ENCODE results near the gene KCTD17. TPM values are rescaled to one million over a fixed set of nuclear protein-coding genes. Genes with fewer than 3 reads are reported as not detected.

The KCTD17 gene
- total RNA-seq, 1 donor from 2014 or later, result 17.5 TPM

DNA sequence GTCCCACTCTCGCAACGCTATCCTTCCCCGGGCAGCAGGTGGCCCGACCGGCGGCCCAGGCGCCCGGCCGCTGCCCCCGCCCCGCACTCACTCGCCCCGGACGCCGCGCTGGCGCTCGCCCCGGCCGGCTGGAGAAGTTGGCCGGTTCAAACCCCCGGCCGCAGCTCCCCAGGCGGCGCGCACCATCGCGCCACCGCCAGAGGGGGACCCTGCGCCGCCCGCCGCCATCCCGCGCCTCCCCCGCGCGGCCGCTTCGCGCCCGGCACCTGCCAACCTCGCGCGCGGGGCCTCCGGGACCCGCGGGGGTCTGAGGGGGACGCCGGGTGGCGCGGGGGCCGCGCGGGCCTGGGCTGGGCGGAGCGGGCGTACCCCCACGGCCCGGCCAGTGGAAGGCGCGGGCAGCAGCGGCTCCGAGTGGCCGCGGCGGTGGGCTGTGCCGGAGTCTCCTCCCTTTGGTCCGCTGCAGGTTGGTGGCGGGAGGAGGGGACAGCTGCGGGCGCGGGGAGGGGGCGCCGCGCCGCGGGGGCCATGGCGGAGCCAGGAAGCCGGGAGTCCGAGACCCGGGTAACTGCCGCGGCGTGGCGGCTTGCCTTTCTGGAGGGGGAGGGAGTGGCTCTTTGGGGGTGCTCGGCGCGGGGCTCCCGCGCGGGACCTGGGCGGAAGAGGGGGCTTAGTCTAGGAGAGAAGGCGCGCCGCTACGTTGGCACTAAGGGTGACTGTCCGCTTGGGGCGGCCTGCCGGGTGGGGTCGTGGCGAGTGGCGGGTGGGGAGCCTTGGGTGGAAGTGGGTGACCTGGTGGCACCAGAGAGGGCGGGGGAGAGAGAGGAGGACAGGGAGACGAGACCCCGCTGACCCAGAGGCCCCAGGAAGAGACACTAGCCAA lies 32.0 kb upstream of the KCTD17 start, which contains the start of the genes MPST and TST:
Gene MPST, plus strand, starts transcription at position 434 of the 883 bp plus-strand sequence. Its CDS starts 95 bp downstream, at position 529.
Gene TST, minus strand, starts transcription at position 139 of the 883 bp plus-strand sequence. CDS start 715 bp downstream, outside the sequence.
- no peaks in the 10 kb centered on the region for H3K27me3 ChIP-seq
- peaks cover 28% of the 10 kb centered on the region for H3K4me1 Mint-ChIP-seq
- peaks cover 68% of the 10 kb centered on the region for H3K79me2 ChIP-seq (ENCODE audit: low read depth)
- no peaks in the 10 kb centered on the region for H3K9me3 ChIP-seq (ENCODE audit: low read depth)
- TF ChIP-seq EZH2phosphoT487 (IDR thresholded peaks at IDR 0.05) (no peak), EZH2 (IDR thresholded peaks at IDR 0.05) (no peak)
- TF ChIP-seq, protein P1, sequence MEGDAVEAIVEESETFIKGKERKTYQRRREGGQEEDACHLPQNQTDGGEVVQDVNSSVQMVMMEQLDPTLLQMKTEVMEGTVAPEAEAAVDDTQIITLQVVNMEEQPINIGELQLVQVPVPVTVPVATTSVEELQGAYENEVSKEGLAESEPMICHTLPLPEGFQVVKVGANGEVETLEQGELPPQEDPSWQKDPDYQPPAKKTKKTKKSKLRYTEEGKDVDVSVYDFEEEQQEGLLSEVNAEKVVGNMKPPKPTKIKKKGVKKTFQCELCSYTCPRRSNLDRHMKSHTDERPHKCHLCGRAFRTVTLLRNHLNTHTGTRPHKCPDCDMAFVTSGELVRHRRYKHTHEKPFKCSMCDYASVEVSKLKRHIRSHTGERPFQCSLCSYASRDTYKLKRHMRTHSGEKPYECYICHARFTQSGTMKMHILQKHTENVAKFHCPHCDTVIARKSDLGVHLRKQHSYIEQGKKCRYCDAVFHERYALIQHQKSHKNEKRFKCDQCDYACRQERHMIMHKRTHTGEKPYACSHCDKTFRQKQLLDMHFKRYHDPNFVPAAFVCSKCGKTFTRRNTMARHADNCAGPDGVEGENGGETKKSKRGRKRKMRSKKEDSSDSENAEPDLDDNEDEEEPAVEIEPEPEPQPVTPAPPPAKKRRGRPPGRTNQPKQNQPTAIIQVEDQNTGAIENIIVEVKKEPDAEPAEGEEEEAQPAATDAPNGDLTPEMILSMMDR (IDR thresholded peaks at IDR 0.05), result peak; percentile 25
- peak within 1 kb of the TSS; percentile 98 for H3K4me3 ChIP-seq
- peaks cover 16% of the 10 kb centered on the region for H3K4me1 ChIP-seq
- peak within 1 kb of the TSS; percentile 93 for H3K27ac ChIP-seq
- H4K20me1 ChIP-seq (ENCODE audit: low read depth), result peaks cover 64% of the 10 kb centered on the region
- H3K9me3 Mint-ChIP-seq, result no peaks in the 10 kb centered on the region
- peaks cover 7% of the 10 kb centered on the region for H3K36me3 Mint-ChIP-seq
- peak within 1 kb of the TSS; percentile 98 for H3K4me2 ChIP-seq
- peaks cover 5% of the 10 kb centered on the region for H3K27me3 Mint-ChIP-seq (ENCODE audit: insufficient read depth, low read depth)
- no peaks in the 10 kb centered on the region for H3K36me3 ChIP-seq
- peak within 1 kb of the TSS; percentile 44 for H2AFZ ChIP-seq (replicated peaks)
- H3K9ac ChIP-seq, result peak within 1 kb of the TSS; percentile 72
- H3K27ac Mint-ChIP-seq, result peak within 1 kb of the TSS; percentile 94
- peak within 1 kb of the TSS; percentile 99 for H3K4me3 Mint-ChIP-seq
- H3F3A ChIP-seq (ENCODE audit: low read depth), result no peaks in the 10 kb centered on the region
- peak; percentile 93 for DNase-seq (ENCODE audit: low spot score)

DNA sequence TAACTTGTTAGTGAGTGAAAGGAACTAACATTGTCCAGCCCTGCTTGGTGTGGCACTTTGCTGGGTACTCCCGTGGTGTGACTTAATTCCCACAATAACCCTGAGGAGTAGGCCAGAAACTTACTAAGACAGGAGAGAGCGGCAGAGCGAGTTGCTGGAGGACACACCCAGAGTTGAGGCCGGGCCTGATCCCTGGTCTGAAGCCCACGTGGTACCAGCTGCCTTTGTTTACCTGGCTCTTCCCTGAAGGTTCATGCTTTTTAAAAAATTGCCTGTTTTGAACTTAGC lies 31.4 kb upstream of the KCTD17 start:
- Mint-ChIP-seq H3K27me3 (ENCODE audit: insufficient read depth, low read depth) (peaks cover 5% of the 10 kb centered on the region), H3K36me3 (peaks cover 11% of the 10 kb centered on the region), H3K4me1 (peaks cover 29% of the 10 kb centered on the region), H3K9me3 (no peaks in the 10 kb centered on the region), H3K27ac (peak overlapping the region; percentile 94), H3K4me3 (peak overlapping the region; percentile 99)
- H3F3A ChIP-seq (ENCODE audit: low read depth), result no peaks in the 10 kb centered on the region
- DNase-seq (ENCODE audit: low spot score), result no peak
- TF ChIP-seq, protein P1 (IDR thresholded peaks at IDR 0.05), result no peak
- no peak for TF ChIP-seq EZH2phosphoT487 (IDR thresholded peaks at IDR 0.05)
- no peak for TF ChIP-seq EZH2 (IDR thresholded peaks at IDR 0.05)
- no peaks in the 10 kb centered on the region for H3K9me3 ChIP-seq (ENCODE audit: low read depth)
- peaks cover 64% of the 10 kb centered on the region for H4K20me1 ChIP-seq (ENCODE audit: low read depth)
- H3K36me3 ChIP-seq, result no peaks in the 10 kb centered on the region
- no peak overlapping the region for H3K27ac ChIP-seq
- no peak overlapping the region for H3K9ac ChIP-seq
- H3K79me2 ChIP-seq (ENCODE audit: low read depth), result peaks cover 68% of the 10 kb centered on the region
- peak overlapping the region; percentile 98 for H3K4me3 ChIP-seq
- H2AFZ ChIP-seq (replicated peaks), result peak overlapping the region; percentile 37
- H3K4me2 ChIP-seq, result peak overlapping the region; percentile 87
- peaks cover 16% of the 10 kb centered on the region for H3K4me1 ChIP-seq
- H3K27me3 ChIP-seq, result no peaks in the 10 kb centered on the region

DNA sequence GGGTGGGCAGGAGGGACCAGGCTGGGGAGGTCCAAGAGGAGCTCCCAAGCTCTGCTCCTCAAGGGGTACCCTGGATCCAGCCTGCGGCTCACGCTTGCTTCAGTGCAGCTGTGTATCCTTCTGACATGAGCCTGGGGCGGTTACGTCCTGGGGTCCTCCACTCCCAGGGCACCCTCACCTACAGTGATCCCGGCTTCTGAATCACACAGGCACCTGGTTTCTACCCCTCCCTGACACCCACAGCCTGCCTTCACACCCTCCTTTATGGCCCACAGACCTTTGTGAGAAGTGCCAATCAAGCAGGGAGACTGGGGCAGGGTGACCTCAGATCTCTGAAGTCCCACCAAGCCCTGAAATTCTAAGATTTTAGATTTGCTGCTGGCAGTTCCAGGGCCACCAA lies 30.5 kb upstream of the KCTD17 start:
- no peak for TF ChIP-seq EZH2phosphoT487 (IDR thresholded peaks at IDR 0.05)
- TF ChIP-seq EZH2 (IDR thresholded peaks at IDR 0.05), result no peak
- TF ChIP-seq, protein P1 (IDR thresholded peaks at IDR 0.05), result no peak
- Histone ChIP-seq H3K9me3 (ENCODE audit: low read depth) (no peaks in the 10 kb centered on the region), H3K9ac (no peak overlapping the region), H3K36me3 (no peaks in the 10 kb centered on the region), H2AFZ (replicated peaks) (no peak overlapping the region), H3K4me2 (peak overlapping the region; percentile 87), H4K20me1 (ENCODE audit: low read depth) (peaks cover 59% of the 10 kb centered on the region), H3K79me2 (ENCODE audit: low read depth) (peaks cover 68% of the 10 kb centered on the region), H3K4me3 (no peak overlapping the region), H3K27ac (no peak overlapping the region), H3F3A (ENCODE audit: low read depth) (no peaks in the 10 kb centered on the region), H3K4me1 (peaks cover 16% of the 10 kb centered on the region), H3K27me3 (no peaks in the 10 kb centered on the region)
- Mint-ChIP-seq H3K4me3 (peak overlapping the region; percentile 99), H3K9me3 (no peaks in the 10 kb centered on the region), H3K36me3 (peaks cover 14% of the 10 kb centered on the region), H3K27ac (no peak overlapping the region), H3K27me3 (ENCODE audit: insufficient read depth, low read depth) (peaks cover 7% of the 10 kb centered on the region), H3K4me1 (peaks cover 28% of the 10 kb centered on the region)
- no peak for DNase-seq (ENCODE audit: low spot score)
